SK-N-SH (cell line): ENCODE data around the gene RBP2. TPM values are rescaled to one million over a fixed set of nuclear protein-coding genes. Genes with fewer than 3 reads are reported as not detected.

ENCODE experiments used
- CTCF ChIA-PET: fragments of 300-600, 350-600 bp; formaldehyde crosslinking; extraction: SDS; loops from one replicate; lab custom pipeline; 2021; lab: Yijun Ruan, JAX
- POLR2A ChIA-PET: fragments of 350-600 bp; sonication (Branson Sonifier 250); formaldehyde crosslinking; extraction: SDS; loops from one replicate; lab custom pipeline; 2020; ENCODE audit warnings: antibody characterized with exemption, inconsistent platforms; lab: Yijun Ruan, JAX
- DNase-seq: peaks from one replicate; pipeline ENCODE4 v3.0.0; 2012
- H2AFZ ChIP-seq: fragments of 200-600 bp; sonication (generic); 2 replicates; pipeline ENCODE4 v1.8.1; 2016; ENCODE audit warnings: antibody characterized with exemption, mild to moderate bottlenecking, low read depth
- H3F3A ChIP-seq: fragments of 200-600 bp; sonication (generic); replicated peaks from 2 replicates; pipeline ENCODE3; 2016; ENCODE audit warnings: antibody characterized with exemption, mild to moderate bottlenecking; ENCODE audit not compliant: insufficient read depth
- H3K27ac ChIP-seq, 2 experiments: fragments of 200-500 bp in 1 of 2; fragments of 200-600 bp in 1 of 2; sonication (Bioruptor generic) in 1 of 2; sonication (generic), shearing (Covaris generic) in 1 of 2; 2 replicates each; pipeline versions ENCODE4 v1.5.1 to v1.6.1; 2014 to 2016; ENCODE audit warnings: low read depth in 2 of 2, inconsistent platforms in 1 of 2, low read length in 1 of 2, mild to moderate bottlenecking in 1 of 2, mixed read lengths in 1 of 2
- H3K27me3 ChIP-seq: fragments of 200-600 bp; sonication (generic), shearing (Covaris generic); 2 replicates; pipeline ENCODE4 v1.6.1; 2016; ENCODE audit warnings: mixed run types; ENCODE audit not compliant: insufficient read depth
- H3K36me3 ChIP-seq, 2 experiments: fragments of 200-500 bp in 1 of 2; fragments of 200-600 bp in 1 of 2; sonication (Bioruptor generic) in 1 of 2; sonication (generic) in 1 of 2; replicated peaks in 1 of 2; 2 replicates each; pipeline versions ENCODE3 to v1.5.1; 2014 to 2016; ENCODE audit warnings: low read length in 1 of 2, mild to moderate bottlenecking in 1 of 2; ENCODE audit not compliant: insufficient read depth in 2 of 2, control insufficient read depth in 1 of 2
- H3K4me1 ChIP-seq, 2 experiments: fragments of 200-500 bp in 1 of 2; fragments of 200-600 bp in 1 of 2; sonication (Bioruptor generic) in 1 of 2; sonication (generic), shearing (Covaris generic) in 1 of 2; 2 replicates each; pipeline versions ENCODE4 v1.5.1 to v1.6.1; 2014 to 2016; ENCODE audit warnings: low read depth in 1 of 2, low read length in 1 of 2, mixed run types in 1 of 2; ENCODE audit not compliant: insufficient read depth in 2 of 2, control insufficient read depth in 1 of 2
- H3K4me2 ChIP-seq: fragments of 200-600 bp; sonication (generic), shearing (Covaris generic); 2 replicates; pipeline ENCODE4 v1.6.1; 2017; ENCODE audit warnings: mixed run types
- H3K4me3 ChIP-seq, 2 experiments: fragments of 200-500 bp in 1 of 2; fragments of 200-600 bp in 1 of 2; sonication (Bioruptor generic) in 1 of 2; sonication (generic), shearing (Covaris generic) in 1 of 2; 2 replicates each; pipeline versions ENCODE4 v1.5.1 to v1.8.1; 2014 to 2016; ENCODE audit warnings: low read depth in 2 of 2, inconsistent platforms in 1 of 2, low read length in 1 of 2, mild to moderate bottlenecking in 1 of 2, mixed read lengths in 1 of 2, moderate library complexity in 1 of 2
- H3K79me2 ChIP-seq: fragments of 200-600 bp; sonication (generic); 2 replicates; pipeline ENCODE4 v1.8.1; 2017; ENCODE audit warnings: mild to moderate bottlenecking; ENCODE audit not compliant: insufficient read depth
- H3K9ac ChIP-seq: fragments of 200-600 bp; sonication (generic); 2 replicates; pipeline ENCODE4 v1.6.1; 2017; ENCODE audit warnings: mixed run types
- H3K9me2 ChIP-seq: fragments of 200-600 bp; sonication (generic); 2 replicates; pipeline ENCODE4 v1.6.1; 2017; ENCODE audit warnings: mixed run types
- H3K9me3 ChIP-seq: fragments of 200-600 bp; sonication (generic); 2 replicates; pipeline ENCODE4 v1.6.1; 2017; ENCODE audit warnings: mixed run types, mild to moderate bottlenecking, moderate library complexity
- H4K20me1 ChIP-seq: fragments of 200-600 bp; sonication (generic); 2 replicates; pipeline ENCODE4 v1.6.1; 2017; ENCODE audit warnings: mild to moderate bottlenecking, mixed run types; ENCODE audit not compliant: insufficient read depth
- ELF1 ChIP-seq: IDR thresholded peaks from 2 replicates; pipeline ENCODE4 v1.4.0; 2012
- EP300 ChIP-seq, 2 experiments: IDR thresholded peaks; 2 replicates each; pipeline versions ENCODE4 v1.4.0 to v1.6.1; 2012; ENCODE audit warnings: borderline replicate concordance in 1 of 2, low read depth in 1 of 2, low read length in 1 of 2
- EZH2phosphoT487 ChIP-seq: fragments of 200-600 bp; sonication (generic); IDR thresholded peaks from 2 replicates; pipeline ENCODE4 v1.6.1; 2017; ENCODE audit warnings: low read depth, mixed run types, mild to moderate bottlenecking, antibody characterized with exemption, moderate library complexity, borderline replicate concordance
- FOSL2 ChIP-seq: IDR thresholded peaks from 2 replicates; pipeline ENCODE4 v1.4.0; 2012; ENCODE audit warnings: low read depth, mild to moderate bottlenecking, moderate library complexity, borderline replicate concordance
- FOXJ3 ChIP-seq: sonication (generic); formaldehyde crosslinking; IDR thresholded peaks from 2 replicates; pipeline ENCODE4 v1.5.1; 2020; ENCODE audit warnings: mild to moderate bottlenecking, missing genetic modification reagents
- JUND ChIP-seq: IDR thresholded peaks from 2 replicates; pipeline ENCODE4 v1.4.0; 2012
- MEF2A ChIP-seq: IDR thresholded peaks from 2 replicates; pipeline ENCODE4 v1.4.0; 2012; ENCODE audit warnings: low read depth, borderline replicate concordance
- MXI1 ChIP-seq: IDR thresholded peaks from 2 replicates; pipeline ENCODE4 v1.6.1; 2012; ENCODE audit warnings: mild to moderate bottlenecking, low read depth, low read length, improper control_type of control experiment
- NFIC ChIP-seq: IDR thresholded peaks from 2 replicates; pipeline ENCODE4 v1.4.0; 2012; ENCODE audit warnings: borderline replicate concordance
- NRF1 ChIP-seq: IDR thresholded peaks from 2 replicates; pipeline ENCODE4 v1.6.1; 2012; ENCODE audit warnings: low read depth, mild to moderate bottlenecking, low read length
- POLR2AphosphoS5 ChIP-seq: IDR thresholded peaks from 2 replicates; pipeline ENCODE4 v1.6.1; 2012; ENCODE audit warnings: low read depth, low read length
- RAD21 ChIP-seq: IDR thresholded peaks from 2 replicates; pipeline ENCODE4 v1.6.1; 2012; ENCODE audit warnings: mild to moderate bottlenecking, low read length
- RCOR1 ChIP-seq: fragments of 150-350 bp; IDR thresholded peaks from 2 replicates; pipeline ENCODE4 v1.6.1; 2017; ENCODE audit warnings: antibody characterized with exemption, low read length
- TAF1 ChIP-seq: IDR thresholded peaks from 2 replicates; pipeline ENCODE4 v1.6.1; 2012; ENCODE audit warnings: low read depth, mild to moderate bottlenecking, low read length, moderate library complexity, borderline replicate concordance
- TCF12 ChIP-seq: IDR thresholded peaks from 2 replicates; pipeline ENCODE4 v1.4.0; 2012
- TEAD4 ChIP-seq: IDR thresholded peaks from 2 replicates; pipeline ENCODE4 v1.4.0; 2012; ENCODE audit warnings: mild to moderate bottlenecking, borderline replicate concordance; ENCODE audit not compliant: insufficient read depth
- WGBS: methylation state at CpG from one replicate; pipeline ENCODE4 v1.1.6; 2017; ENCODE audit warnings: low lambda C conversion rate; 5-methylcytosine and 5-hydroxymethylcytosine counted together
- polyA plus RNA-seq, 3 experiments: library from polyadenylated mRNA; depleted of rRNA; stranded (reverse); fragments of >200 nt; gene quantifications; 2 replicates each; pipeline ENCODE4 v1.2.3, GENCODE V29; 2012
- TF ChIP-seq, protein P1 (sequence below): IDR thresholded peaks from 2 replicates; pipeline ENCODE4 v1.4.0; 2012; ENCODE audit warnings: low read depth, borderline replicate concordance
- TF ChIP-seq, protein P2 (sequence below): fragments of 200-600 bp; sonication (generic); IDR thresholded peaks from 2 replicates; pipeline ENCODE4 v1.6.1; 2017; ENCODE audit warnings: antibody characterized with exemption, mild to moderate bottlenecking, moderate library complexity
- TF ChIP-seq, protein P3 (sequence below): IDR thresholded peaks from 2 replicates; pipeline ENCODE4 v1.6.1; 2012; ENCODE audit warnings: mild to moderate bottlenecking, low read depth, low read length, moderate library complexity
- TF ChIP-seq, protein P4 (sequence below): IDR thresholded peaks from 2 replicates; pipeline ENCODE4 v1.4.0; 2012; ENCODE audit warnings: low read depth, borderline replicate concordance

Gene RBP2
- polyA plus RNA-seq, 1 of the 3 experiments (the other 2 are of a cell fraction) = not detected

DNA sequence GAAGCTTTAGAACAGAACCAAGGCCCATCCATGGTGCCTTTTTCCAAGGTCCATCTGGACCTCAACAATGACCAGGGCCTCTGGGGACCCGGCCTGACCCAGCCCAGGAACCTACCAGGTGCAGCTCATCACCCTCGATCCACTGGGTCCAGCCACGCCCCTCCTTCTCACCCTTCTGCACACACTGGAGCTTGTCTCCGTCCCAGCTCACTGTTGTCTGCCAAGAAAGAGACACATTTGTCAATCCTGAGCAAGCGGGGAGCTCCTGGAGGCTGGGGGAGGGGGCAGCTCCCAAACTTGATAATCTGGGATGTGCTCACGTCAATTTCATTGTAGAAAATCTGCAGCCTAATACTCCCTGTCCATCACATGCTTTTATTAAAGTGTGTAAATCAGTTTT lies 42.0 kb upstream of the RBP2 start:
- WGBS = 64% methylated on average over 6 of the region's 6 CpGs
- H3K4me2 ChIP-seq = no peak overlapping the region

DNA sequence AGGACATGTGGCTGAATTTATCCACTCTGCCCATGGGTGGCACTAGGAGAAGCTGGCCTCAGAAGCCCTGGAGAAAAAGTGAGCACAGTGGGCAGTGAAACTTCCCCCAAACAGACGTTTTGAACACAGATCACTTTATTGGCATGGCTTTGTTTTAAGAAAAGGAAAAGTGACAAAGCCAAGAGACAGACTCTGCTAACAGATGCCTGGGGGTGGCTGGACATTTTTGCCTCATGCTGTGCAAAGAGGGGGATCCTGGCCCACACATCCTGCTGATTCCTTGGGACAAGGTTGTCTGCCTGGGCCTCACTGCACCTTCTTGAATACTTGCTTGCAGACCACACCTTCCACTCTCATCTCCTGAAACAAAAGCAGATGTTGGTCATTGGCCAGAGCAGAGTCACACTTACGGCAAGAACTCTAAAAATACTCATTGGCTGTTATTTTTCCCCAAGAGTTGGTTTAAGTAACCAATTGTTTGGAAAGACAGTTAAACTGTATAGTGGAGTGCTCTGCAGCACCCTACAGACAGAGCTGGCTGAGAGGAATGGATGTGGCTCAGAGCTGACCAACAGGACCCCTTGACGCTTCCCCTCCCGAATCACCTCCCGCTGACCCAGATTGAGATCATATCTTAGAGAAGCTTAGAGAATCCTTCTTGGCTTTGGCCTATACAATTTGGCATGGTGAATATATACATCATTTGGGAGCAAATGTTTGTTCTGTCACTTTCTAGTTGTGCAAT lies 41.2 kb upstream of the RBP2 start:
- H3K27ac ChIP-seq = no peak overlapping the region; a peak in 1 of 4 replicates
- no peaks in the 10 kb centered on the region for H3K36me3 ChIP-seq
- H2AFZ ChIP-seq = no peak overlapping the region
- no peaks in the 10 kb centered on the region for H3K9me2 ChIP-seq
- H3F3A ChIP-seq = no peaks in the 10 kb centered on the region
- 80% methylated on average over 5 of the region's 5 CpGs for WGBS
- H3K4me3 ChIP-seq = no peak overlapping the region
- H4K20me1 ChIP-seq = no peaks in the 10 kb centered on the region
- H3K9me3 ChIP-seq = no peaks in the 10 kb centered on the region
- POLR2A ChIA-PET = no interaction called here
- peaks cover 0 to 7% of the 10 kb centered on the region in 2 experiments; a peak in 1 of 4 replicates for H3K4me1 ChIP-seq
- no peak overlapping the region for H3K9ac ChIP-seq
- no peak for DNase-seq
- H3K4me2 ChIP-seq = no peak overlapping the region
- H3K27me3 ChIP-seq = no peaks in the 10 kb centered on the region
- H3K79me2 ChIP-seq = no peaks in the 10 kb centered on the region
- CTCF ChIA-PET = interaction anchor here (1.1 to 3.6 kb wide), 2 partner anchors 44 to 89 kb away, joined by 5 to 15 read pairs; no protein-coding TSS in a partner anchor
- no peak for TF ChIP-seq NFIC
- TF ChIP-seq FOSL2 = no peak
- TF ChIP-seq EP300 (IDR thresholded peaks at IDR 0.05; ENCODE audit: borderline replicate concordance in 1 of 2, low read depth in 1 of 2, low read length in 1 of 2) = no peak
- no peak for TF ChIP-seq POLR2AphosphoS5
- TF ChIP-seq, protein P1, sequence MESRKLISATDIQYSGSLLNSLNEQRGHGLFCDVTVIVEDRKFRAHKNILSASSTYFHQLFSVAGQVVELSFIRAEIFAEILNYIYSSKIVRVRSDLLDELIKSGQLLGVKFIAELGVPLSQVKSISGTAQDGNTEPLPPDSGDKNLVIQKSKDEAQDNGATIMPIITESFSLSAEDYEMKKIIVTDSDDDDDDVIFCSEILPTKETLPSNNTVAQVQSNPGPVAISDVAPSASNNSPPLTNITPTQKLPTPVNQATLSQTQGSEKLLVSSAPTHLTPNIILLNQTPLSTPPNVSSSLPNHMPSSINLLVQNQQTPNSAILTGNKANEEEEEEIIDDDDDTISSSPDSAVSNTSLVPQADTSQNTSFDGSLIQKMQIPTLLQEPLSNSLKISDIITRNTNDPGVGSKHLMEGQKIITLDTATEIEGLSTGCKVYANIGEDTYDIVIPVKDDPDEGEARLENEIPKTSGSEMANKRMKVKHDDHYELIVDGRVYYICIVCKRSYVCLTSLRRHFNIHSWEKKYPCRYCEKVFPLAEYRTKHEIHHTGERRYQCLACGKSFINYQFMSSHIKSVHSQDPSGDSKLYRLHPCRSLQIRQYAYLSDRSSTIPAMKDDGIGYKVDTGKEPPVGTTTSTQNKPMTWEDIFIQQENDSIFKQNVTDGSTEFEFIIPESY = no peak
- no peak for TF ChIP-seq RAD21
- TF ChIP-seq ELF1 = no peak
- TF ChIP-seq, protein P2, sequence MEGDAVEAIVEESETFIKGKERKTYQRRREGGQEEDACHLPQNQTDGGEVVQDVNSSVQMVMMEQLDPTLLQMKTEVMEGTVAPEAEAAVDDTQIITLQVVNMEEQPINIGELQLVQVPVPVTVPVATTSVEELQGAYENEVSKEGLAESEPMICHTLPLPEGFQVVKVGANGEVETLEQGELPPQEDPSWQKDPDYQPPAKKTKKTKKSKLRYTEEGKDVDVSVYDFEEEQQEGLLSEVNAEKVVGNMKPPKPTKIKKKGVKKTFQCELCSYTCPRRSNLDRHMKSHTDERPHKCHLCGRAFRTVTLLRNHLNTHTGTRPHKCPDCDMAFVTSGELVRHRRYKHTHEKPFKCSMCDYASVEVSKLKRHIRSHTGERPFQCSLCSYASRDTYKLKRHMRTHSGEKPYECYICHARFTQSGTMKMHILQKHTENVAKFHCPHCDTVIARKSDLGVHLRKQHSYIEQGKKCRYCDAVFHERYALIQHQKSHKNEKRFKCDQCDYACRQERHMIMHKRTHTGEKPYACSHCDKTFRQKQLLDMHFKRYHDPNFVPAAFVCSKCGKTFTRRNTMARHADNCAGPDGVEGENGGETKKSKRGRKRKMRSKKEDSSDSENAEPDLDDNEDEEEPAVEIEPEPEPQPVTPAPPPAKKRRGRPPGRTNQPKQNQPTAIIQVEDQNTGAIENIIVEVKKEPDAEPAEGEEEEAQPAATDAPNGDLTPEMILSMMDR = no peak
- TF ChIP-seq, protein P3, sequence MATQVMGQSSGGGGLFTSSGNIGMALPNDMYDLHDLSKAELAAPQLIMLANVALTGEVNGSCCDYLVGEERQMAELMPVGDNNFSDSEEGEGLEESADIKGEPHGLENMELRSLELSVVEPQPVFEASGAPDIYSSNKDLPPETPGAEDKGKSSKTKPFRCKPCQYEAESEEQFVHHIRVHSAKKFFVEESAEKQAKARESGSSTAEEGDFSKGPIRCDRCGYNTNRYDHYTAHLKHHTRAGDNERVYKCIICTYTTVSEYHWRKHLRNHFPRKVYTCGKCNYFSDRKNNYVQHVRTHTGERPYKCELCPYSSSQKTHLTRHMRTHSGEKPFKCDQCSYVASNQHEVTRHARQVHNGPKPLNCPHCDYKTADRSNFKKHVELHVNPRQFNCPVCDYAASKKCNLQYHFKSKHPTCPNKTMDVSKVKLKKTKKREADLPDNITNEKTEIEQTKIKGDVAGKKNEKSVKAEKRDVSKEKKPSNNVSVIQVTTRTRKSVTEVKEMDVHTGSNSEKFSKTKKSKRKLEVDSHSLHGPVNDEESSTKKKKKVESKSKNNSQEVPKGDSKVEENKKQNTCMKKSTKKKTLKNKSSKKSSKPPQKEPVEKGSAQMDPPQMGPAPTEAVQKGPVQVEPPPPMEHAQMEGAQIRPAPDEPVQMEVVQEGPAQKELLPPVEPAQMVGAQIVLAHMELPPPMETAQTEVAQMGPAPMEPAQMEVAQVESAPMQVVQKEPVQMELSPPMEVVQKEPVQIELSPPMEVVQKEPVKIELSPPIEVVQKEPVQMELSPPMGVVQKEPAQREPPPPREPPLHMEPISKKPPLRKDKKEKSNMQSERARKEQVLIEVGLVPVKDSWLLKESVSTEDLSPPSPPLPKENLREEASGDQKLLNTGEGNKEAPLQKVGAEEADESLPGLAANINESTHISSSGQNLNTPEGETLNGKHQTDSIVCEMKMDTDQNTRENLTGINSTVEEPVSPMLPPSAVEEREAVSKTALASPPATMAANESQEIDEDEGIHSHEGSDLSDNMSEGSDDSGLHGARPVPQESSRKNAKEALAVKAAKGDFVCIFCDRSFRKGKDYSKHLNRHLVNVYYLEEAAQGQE = no peak
- no peak for TF ChIP-seq MXI1
- TF ChIP-seq EZH2phosphoT487 = no peak
- no peak for TF ChIP-seq NRF1
- no peak for TF ChIP-seq TEAD4

More for the DNA sequence above, 42.0 kb upstream of the RBP2 start:
- no peaks in the 10 kb centered on the region for H3K27me3 ChIP-seq
- no peaks in the 10 kb centered on the region for H3K36me3 ChIP-seq
- no peaks in the 10 kb centered on the region for H4K20me1 ChIP-seq
- ChIA-PET POLR2A (interaction anchor here (1.0 kb wide), 1 partner anchor 20 kb away, joined by 3 read pairs; no protein-coding TSS in a partner anchor), CTCF (interaction anchor here (1.1 to 3.6 kb wide), 3 partner anchors 43 to 90 kb away, joined by 4 to 15 read pairs (median 5); no protein-coding TSS in a partner anchor)
- H3K9me2 ChIP-seq = no peaks in the 10 kb centered on the region
- no peak overlapping the region for H3K9ac ChIP-seq
- no peak overlapping the region for H2AFZ ChIP-seq
- no peaks in the 10 kb centered on the region for H3K79me2 ChIP-seq
- H3K27ac ChIP-seq = no peak overlapping the region; a peak in 1 of 4 replicates
- DNase-seq = no peak
- TF ChIP-seq TCF12 (no peak), FOSL2 (no peak), RAD21 (no peak), FOXJ3 (CRISPR knock-in tag) (no peak), JUND (no peak), MXI1 (no peak), ELF1 (no peak), RCOR1 (no peak), MEF2A (no peak), TAF1 (no peak)
- TF ChIP-seq, protein P4, sequence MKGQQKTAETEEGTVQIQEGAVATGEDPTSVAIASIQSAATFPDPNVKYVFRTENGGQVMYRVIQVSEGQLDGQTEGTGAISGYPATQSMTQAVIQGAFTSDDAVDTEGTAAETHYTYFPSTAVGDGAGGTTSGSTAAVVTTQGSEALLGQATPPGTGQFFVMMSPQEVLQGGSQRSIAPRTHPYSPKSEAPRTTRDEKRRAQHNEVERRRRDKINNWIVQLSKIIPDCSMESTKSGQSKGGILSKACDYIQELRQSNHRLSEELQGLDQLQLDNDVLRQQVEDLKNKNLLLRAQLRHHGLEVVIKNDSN = no peak
- H3K9me3 ChIP-seq = no peaks in the 10 kb centered on the region
- no peak overlapping the region for H3K4me3 ChIP-seq
- no peaks in the 10 kb centered on the region for H3F3A ChIP-seq
- H3K4me1 ChIP-seq = peaks cover 0 to 11% of the 10 kb centered on the region in 2 experiments; a peak in 1 of 4 replicates
